C4-2B (cell line): Measurements from ENCODE around the gene CLTB.

Source experiments
- CTCF ChIP-seq: fragments of 450-650 bp; conservative IDR thresholded peaks from 2 replicates; pipeline ENCODE4 v1.5.1; 2017; ENCODE audit warnings: mild to moderate bottlenecking
- ZFX ChIP-seq: fragments of 450-650 bp; IDR thresholded peaks from 2 replicates; pipeline ENCODE4 v1.6.1; 2017

DNA sequence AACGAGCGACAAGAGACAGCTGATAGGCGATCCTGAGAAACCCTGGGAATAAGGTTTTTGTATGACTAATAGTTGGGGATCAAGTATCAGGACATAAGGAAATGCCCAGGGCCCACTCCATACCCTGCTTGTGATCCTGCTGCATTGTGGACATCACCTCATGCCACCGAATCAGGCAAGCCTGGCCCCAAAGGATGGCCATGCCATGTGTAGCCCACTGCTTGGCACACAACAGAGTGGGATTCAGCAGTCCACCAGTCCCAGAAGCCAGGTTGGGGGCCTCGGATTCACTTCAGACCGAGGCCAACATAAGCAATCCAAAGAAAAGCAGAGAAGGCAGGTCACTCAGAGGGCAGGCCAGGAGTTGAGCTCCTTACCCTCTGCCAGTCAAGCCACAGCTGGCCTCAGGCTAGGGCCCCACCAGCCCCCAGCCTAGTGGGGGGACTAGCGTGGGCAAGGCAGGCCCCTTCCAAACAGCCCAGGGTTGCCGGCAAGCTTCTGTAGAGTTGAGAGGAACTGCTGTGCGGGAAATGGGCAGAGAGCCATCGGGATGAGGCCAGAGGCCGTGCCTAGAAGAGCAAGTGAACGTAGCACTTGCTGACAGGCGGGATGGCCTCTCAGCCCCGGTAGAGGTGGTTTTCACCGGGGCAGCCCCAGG is 33.0 kb downstream of the CLTB start:
- TF ChIP-seq CTCF (no peak), ZFX (no peak)
